Measurements from ENCODE around the gene CERCAM. TPM values are rescaled to one million over a fixed set of nuclear protein-coding genes. Genes with fewer than 3 reads are reported as not detected.
"Not testable (repeated sequence)": the region's sequence is repeated elsewhere in the genome, so short reads cannot be mapped to it uniquely, and the experiment has no call there.

Gene CERCAM
- total RNA-seq, 4 donors from 2014 or later = 4.5 to 19.7 (median 7.8) TPM

DNA sequence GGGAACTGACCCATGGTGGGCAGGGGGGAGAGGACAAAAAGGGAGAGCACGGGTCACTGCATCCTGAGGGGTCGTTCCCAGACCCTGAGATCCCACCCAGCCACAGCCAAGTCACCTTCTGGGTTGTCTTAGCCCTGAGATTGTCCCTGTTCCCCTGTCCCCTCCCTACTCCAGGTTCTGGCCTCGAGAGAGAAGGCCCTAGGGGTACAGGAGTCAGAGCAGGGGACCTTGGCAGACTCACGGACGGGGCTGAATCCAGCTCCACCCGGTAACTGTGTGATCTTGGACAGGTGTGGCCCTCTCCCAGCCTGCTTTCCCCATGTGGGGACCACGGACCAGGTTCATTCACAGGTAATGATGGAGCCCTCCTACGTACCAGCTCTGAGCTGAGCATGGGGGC, 11.2 kb upstream of the CERCAM start:
- Histone ChIP-seq H3K36me3 (no peaks in the 10 kb centered on the region), H3K27me3 (peaks cover 62% of the 10 kb centered on the region), H3K4me3 (no peak overlapping the region), H3K4me1 (no peaks in the 10 kb centered on the region), H3K27ac (no peak overlapping the region), H3K9me3 (no peaks in the 10 kb centered on the region)
- TF ChIP-seq POLR2A (IDR thresholded peaks at IDR 0.05) (no peak), POLR2AphosphoS5 (IDR thresholded peaks at IDR 0.05) (no peak), EP300 (IDR thresholded peaks at IDR 0.05; ENCODE audit: low read depth) (no peak)
- TF ChIP-seq, protein P1, sequence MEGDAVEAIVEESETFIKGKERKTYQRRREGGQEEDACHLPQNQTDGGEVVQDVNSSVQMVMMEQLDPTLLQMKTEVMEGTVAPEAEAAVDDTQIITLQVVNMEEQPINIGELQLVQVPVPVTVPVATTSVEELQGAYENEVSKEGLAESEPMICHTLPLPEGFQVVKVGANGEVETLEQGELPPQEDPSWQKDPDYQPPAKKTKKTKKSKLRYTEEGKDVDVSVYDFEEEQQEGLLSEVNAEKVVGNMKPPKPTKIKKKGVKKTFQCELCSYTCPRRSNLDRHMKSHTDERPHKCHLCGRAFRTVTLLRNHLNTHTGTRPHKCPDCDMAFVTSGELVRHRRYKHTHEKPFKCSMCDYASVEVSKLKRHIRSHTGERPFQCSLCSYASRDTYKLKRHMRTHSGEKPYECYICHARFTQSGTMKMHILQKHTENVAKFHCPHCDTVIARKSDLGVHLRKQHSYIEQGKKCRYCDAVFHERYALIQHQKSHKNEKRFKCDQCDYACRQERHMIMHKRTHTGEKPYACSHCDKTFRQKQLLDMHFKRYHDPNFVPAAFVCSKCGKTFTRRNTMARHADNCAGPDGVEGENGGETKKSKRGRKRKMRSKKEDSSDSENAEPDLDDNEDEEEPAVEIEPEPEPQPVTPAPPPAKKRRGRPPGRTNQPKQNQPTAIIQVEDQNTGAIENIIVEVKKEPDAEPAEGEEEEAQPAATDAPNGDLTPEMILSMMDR (IDR thresholded peaks at IDR 0.05) = no peak
- intact Hi-C loops (cut with DNase I; ENCODE audit: low total_unique reads) = no loop called here
- WGBS, 2 donors (ENCODE audit: low coverage in 1 of 2) = 33% methylated on average over 8 of the region's 8 CpGs; no CpG with 5 or more reads in 1 of the 2 donors
- DNase-seq = no peak
- in situ Hi-C loops (cut with MboI; ENCODE audit: low pct_ligation_motif_present in 1 of 4, low pct_unique_long_range_greater_than_20kb in 1 of 4, low sequenced_read_pairs in 3 of 4) = no loop called here

DNA sequence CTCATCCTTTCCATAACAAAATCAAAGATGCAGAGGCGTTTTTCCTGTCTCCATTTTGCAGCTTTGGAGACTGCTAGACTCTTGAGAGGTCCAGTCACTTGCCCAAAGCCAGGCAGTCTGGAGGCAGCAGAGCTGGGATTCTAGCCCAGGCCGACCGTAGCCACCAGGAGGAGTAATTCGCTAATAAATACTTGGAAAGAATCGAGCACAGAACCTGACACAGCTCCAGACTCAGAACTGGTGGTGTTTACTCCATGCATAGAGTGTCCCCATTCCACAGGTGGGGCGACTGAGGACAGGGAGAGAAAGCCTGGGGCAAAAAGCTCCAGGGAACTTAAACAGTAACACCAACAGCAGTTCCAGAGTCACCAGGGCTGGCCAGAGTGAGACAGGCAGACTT, 10.7 kb upstream of the CERCAM start:
- 11 to 34% methylated on average over 5 to 6 of the region's 6 CpGs for WGBS, 2 donors (ENCODE audit: low coverage in 1 of 2)
- Histone ChIP-seq H3K27me3 (peaks cover 62% of the 10 kb centered on the region), H3K4me3 (no peak overlapping the region), H3K4me1 (no peaks in the 10 kb centered on the region), H3K27ac (no peak overlapping the region), H3K9me3 (no peaks in the 10 kb centered on the region), H3K36me3 (no peaks in the 10 kb centered on the region)
- in situ Hi-C loops (cut with MboI; ENCODE audit: low pct_ligation_motif_present in 1 of 4, low pct_unique_long_range_greater_than_20kb in 1 of 4, low sequenced_read_pairs in 3 of 4) (no loop called here), intact Hi-C loops (cut with DNase I; ENCODE audit: low total_unique reads) (no loop called here)
- no peak for TF ChIP-seq EP300 (IDR thresholded peaks at IDR 0.05; ENCODE audit: low read depth)
- no peak for TF ChIP-seq POLR2A (IDR thresholded peaks at IDR 0.05)
- TF ChIP-seq POLR2AphosphoS5 (IDR thresholded peaks at IDR 0.05) = no peak
- TF ChIP-seq, protein P1 (IDR thresholded peaks at IDR 0.05) = no peak
- no peak for DNase-seq

DNA sequence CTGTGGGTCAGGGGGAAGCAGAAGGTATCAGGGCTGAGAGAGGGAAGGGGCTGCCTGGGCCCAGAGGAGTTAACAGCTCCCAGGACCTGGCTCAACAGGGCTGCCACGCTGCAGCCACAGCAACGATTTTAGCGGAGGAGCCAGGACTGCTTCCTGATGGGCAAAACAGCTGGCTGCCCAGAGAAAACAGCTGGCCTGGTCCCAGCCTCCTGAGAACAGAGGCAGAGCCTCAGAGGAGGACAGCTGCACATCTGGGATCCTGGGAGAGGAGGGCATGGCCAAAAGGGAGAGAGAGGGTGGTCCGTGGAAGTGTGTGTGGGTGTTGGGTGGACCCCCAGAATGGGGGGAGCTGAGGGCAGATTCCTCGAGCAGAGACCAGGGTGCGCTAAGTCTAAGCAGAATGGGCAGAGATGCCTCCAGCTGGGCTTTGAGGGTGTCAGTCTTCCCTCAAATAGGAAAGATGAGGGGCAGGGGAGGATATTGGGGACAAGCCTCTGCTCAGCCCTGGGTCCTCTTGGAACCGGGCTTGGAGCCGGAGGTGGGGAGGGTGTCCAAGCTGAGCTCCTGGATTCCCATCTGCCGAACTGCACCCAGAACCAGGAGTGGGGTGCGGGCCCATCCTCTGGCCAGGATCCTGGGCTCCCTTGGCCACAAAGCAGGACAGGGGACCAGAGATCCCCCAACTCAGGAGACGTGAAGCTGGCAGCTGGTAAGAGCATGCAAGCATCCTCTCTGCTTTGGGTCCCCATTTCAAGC, 9.1 kb upstream of the CERCAM start:
- intact Hi-C loops (cut with DNase I; ENCODE audit: low total_unique reads) (no loop called here), in situ Hi-C loops (cut with MboI; ENCODE audit: low pct_ligation_motif_present in 1 of 4, low pct_unique_long_range_greater_than_20kb in 1 of 4, low sequenced_read_pairs in 3 of 4) (no loop called here)
- H3K36me3 ChIP-seq = no peaks in the 10 kb centered on the region
- DNase-seq = no peak
- TF ChIP-seq POLR2A (IDR thresholded peaks at IDR 0.05) (no peak), POLR2AphosphoS5 (IDR thresholded peaks at IDR 0.05) (no peak), EP300 (IDR thresholded peaks at IDR 0.05; ENCODE audit: low read depth) (no peak)
- TF ChIP-seq, protein P1 (IDR thresholded peaks at IDR 0.05) = no peak
- H3K27me3 ChIP-seq = peaks cover 70% of the 10 kb centered on the region
- no peaks in the 10 kb centered on the region for H3K9me3 ChIP-seq
- H3K4me1 ChIP-seq = no peaks in the 10 kb centered on the region
- no peak overlapping the region for H3K27ac ChIP-seq
- WGBS, 2 donors (ENCODE audit: low coverage in 1 of 2) = 33 to 53% methylated on average over 6 to 11 of the region's 11 CpGs
- no peak overlapping the region for H3K4me3 ChIP-seq

DNA sequence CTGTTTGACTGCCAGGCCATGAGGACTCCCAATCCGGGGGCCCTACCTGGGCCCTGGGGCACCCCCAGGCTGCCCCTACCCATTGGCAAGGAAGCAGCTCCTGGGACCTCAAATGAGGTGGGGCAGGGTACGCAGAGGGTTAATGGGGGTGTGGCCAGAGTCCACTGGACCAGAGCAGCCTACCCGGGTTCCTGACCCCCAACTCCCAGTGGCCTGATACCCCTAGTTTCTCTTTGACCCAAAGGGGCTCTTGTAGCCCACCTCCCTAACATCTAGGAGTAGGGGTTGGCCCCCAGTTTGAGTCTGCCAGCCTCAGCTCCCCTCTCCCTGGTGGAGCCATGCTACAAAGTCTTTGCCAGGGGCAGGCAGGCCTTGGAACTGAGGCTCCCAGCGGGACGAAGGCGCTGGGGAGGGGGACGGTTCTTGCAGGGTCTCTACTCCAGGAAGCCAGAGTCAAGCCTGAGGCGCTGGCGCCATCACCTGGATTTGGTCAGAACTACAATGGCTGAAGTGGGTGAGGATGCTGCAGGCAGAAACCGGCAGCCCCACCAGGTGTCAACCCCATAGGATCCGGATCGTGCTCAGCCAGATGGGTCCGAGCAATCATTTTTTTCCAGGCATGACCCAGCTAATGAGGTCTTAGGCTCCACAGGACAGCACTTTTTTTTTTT, 8.4 kb upstream of the CERCAM start:
- no peaks in the 10 kb centered on the region for H3K36me3 ChIP-seq
- intact Hi-C loops (cut with DNase I; ENCODE audit: low total_unique reads) = no loop called here

DNA sequence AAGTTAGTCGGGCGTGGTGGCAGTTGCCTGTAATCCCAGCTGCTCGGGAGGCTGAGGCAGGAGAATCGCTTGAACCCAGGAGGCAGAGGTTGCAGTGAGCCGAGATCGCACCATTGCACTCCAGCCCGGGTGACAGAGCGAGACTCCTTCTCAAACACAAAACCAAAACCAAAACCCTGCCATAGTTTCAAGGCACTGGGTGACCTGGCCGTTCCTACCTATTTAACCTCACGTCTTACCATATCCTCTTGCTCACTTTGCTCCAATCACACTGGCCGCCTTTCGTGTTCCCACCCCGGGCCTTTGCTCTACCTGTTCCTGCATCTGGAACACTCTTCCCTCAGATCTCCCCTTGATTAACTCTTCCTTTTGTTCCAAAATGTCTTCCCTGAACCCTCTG, 6.9 kb upstream of the CERCAM start:
- H3K4me3 ChIP-seq; H3K36me3 ChIP-seq; intact Hi-C loops (cut with DNase I; ENCODE audit: low total_unique reads); H3K27ac ChIP-seq; DNase-seq; H3K4me1 ChIP-seq; in situ Hi-C loops (cut with MboI; ENCODE audit: low pct_ligation_motif_present in 1 of 4, low pct_unique_long_range_greater_than_20kb in 1 of 4, low sequenced_read_pairs in 3 of 4); H3K9me3 ChIP-seq: not testable (repeated sequence)
- peaks cover 83% of the 10 kb centered on the region for H3K27me3 ChIP-seq
- WGBS, 2 donors (ENCODE audit: low coverage in 1 of 2) = 81% methylated on average over 11 to 13 of the region's 13 CpGs

More for the DNA sequence above, 8.4 kb upstream of the CERCAM start:
- TF ChIP-seq POLR2A (IDR thresholded peaks at IDR 0.05) = no peak
- TF ChIP-seq POLR2AphosphoS5 (IDR thresholded peaks at IDR 0.05) = no peak
- TF ChIP-seq, protein P1 (IDR thresholded peaks at IDR 0.05) = peak; percentile 25 to 52 (median 34)
- TF ChIP-seq EP300 (IDR thresholded peaks at IDR 0.05; ENCODE audit: low read depth) = no peak
- Histone ChIP-seq H3K27ac (no peak overlapping the region), H3K4me1 (no peaks in the 10 kb centered on the region), H3K4me3 (no peak overlapping the region), H3K9me3 (no peaks in the 10 kb centered on the region), H3K27me3 (peaks cover 77% of the 10 kb centered on the region)
- DNase-seq = peak; percentile 29
- WGBS, 2 donors (ENCODE audit: low coverage in 1 of 2) = 14% methylated on average over 13 of the region's 13 CpGs; no CpG with 5 or more reads in 1 of the 2 donors
- in situ Hi-C loops (cut with MboI; ENCODE audit: low pct_ligation_motif_present in 1 of 4, low pct_unique_long_range_greater_than_20kb in 1 of 4, low sequenced_read_pairs in 3 of 4) = no loop called here
